MM.1S (cell line): ENCODE data around the gene ITFG1.

Source experiments
- EZH2 ChIP-seq: fragments of 300-600 bp; sonication (generic); optimal IDR thresholded peaks from 2 replicates; pipeline ENCODE3; 2017; ENCODE audit warnings: low read depth, mild to moderate bottlenecking, antibody characterized with exemption, low read length, mixed read lengths
- TF ChIP-seq, protein P1 (sequence below): fragments of 300-600 bp; sonication (generic); IDR thresholded peaks from 2 replicates; pipeline ENCODE4 v1.5.1; 2016; ENCODE audit warnings: antibody characterized with exemption, low read length, mixed read lengths

DNA sequence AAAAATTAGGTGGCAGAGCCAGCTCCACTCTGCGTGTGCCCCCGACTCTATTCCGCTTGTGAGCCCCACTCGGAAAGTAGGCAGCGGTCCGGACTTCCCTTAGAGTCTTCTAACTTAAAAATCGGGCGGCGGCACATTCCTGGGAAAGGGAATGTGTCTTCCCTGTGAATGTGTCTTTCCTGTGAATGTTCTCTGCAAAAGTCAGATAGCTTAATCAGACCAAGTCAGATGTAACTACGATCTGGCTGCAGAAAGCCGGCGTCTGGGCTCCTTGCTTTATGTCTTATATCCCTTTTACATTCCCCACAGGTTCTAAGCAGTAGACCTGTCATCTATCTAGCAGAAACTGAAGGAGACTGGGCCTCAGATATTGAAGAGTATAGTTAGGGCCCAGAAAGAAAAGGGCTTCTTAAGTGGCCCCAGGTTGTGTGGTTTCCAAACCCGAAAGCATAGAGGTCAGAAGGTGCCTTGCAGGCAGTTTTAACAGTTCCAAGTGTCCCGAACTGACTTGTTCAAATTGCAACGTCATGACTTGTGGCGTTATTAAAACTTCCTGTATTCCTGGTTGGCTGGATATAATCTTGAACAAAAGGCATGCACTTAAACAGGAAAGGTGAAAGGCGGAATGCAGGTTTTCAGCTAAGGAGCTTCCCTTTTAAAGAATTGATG, 869 bp upstream of the ITFG1 start:
- TF ChIP-seq EZH2 = no peak
- TF ChIP-seq, protein P1, sequence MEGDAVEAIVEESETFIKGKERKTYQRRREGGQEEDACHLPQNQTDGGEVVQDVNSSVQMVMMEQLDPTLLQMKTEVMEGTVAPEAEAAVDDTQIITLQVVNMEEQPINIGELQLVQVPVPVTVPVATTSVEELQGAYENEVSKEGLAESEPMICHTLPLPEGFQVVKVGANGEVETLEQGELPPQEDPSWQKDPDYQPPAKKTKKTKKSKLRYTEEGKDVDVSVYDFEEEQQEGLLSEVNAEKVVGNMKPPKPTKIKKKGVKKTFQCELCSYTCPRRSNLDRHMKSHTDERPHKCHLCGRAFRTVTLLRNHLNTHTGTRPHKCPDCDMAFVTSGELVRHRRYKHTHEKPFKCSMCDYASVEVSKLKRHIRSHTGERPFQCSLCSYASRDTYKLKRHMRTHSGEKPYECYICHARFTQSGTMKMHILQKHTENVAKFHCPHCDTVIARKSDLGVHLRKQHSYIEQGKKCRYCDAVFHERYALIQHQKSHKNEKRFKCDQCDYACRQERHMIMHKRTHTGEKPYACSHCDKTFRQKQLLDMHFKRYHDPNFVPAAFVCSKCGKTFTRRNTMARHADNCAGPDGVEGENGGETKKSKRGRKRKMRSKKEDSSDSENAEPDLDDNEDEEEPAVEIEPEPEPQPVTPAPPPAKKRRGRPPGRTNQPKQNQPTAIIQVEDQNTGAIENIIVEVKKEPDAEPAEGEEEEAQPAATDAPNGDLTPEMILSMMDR = no peak
